LNCaP clone FGC (cell line): ENCODE data around the gene CDC14B.

ENCODE experiments used
- DNase-seq: peaks from one replicate; pipeline ENCODE4 v3.0.0-alpha.2; 2011; ENCODE audit warnings: low read depth
- H3K4me3 ChIP-seq: 2 replicates; pipeline ENCODE4 v1.5.1; 2011; ENCODE audit warnings: mild to moderate bottlenecking, low read depth, low read length, control low read depth
- TF ChIP-seq, protein P1 (sequence below): IDR thresholded peaks from 2 replicates; pipeline ENCODE4 v1.5.1; 2012; ENCODE audit warnings: mild to moderate bottlenecking; ENCODE audit not compliant: control insufficient read depth, insufficient read depth; ENCODE audit errors: extremely low read depth

Gene CDC14B

DNA sequence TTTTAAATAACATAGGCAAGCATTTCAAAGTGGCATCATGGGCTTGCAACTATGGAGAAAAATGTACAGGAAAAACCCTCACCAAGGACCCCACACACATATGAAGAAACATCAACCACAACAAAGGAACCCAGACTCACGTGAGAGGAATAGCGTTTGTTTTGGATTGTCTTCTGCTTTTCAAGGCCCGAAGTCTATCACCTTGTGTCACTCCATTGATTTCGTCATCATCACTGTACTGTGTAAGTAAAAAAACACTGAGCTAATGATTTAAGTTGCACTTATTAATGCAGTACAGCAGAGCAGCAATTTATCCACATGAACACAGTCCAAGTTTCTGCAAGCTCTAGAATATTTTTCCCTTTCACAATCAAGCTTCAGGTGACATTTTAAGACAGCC, 97.3 kb downstream of the CDC14B start:
- TF ChIP-seq, protein P1, sequence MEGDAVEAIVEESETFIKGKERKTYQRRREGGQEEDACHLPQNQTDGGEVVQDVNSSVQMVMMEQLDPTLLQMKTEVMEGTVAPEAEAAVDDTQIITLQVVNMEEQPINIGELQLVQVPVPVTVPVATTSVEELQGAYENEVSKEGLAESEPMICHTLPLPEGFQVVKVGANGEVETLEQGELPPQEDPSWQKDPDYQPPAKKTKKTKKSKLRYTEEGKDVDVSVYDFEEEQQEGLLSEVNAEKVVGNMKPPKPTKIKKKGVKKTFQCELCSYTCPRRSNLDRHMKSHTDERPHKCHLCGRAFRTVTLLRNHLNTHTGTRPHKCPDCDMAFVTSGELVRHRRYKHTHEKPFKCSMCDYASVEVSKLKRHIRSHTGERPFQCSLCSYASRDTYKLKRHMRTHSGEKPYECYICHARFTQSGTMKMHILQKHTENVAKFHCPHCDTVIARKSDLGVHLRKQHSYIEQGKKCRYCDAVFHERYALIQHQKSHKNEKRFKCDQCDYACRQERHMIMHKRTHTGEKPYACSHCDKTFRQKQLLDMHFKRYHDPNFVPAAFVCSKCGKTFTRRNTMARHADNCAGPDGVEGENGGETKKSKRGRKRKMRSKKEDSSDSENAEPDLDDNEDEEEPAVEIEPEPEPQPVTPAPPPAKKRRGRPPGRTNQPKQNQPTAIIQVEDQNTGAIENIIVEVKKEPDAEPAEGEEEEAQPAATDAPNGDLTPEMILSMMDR = no peak
- DNase-seq = no peak
- H3K4me3 ChIP-seq = no peak overlapping the region

GRCh38 chr9:96519787-96520186, 99.9 kb downstream of the CDC14B start:
- no peak for DNase-seq
- H3K4me3 ChIP-seq = no peak overlapping the region
- TF ChIP-seq, protein P1 = no peak

DNA sequence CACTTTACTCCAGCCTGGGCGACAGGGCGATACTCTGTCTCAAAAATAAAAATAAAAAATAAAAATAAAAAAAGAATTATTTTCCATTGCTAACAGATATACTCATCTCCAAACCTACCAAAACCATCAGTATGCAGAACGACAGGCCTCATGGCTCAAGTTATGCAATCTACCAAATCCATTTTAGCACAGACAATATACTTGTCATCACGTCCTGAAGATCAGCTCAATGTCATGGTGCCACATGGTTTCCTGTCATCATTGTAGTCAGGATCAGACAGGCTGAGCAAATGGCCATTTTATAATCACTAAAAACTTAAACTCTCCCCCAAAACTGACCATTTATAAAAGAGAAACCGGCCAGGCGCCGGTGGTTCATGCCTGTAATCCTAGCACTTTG, 100.5 kb downstream of the CDC14B start:
- no peak for DNase-seq
- no peak overlapping the region for H3K4me3 ChIP-seq
- TF ChIP-seq, protein P1 = no peak

DNA sequence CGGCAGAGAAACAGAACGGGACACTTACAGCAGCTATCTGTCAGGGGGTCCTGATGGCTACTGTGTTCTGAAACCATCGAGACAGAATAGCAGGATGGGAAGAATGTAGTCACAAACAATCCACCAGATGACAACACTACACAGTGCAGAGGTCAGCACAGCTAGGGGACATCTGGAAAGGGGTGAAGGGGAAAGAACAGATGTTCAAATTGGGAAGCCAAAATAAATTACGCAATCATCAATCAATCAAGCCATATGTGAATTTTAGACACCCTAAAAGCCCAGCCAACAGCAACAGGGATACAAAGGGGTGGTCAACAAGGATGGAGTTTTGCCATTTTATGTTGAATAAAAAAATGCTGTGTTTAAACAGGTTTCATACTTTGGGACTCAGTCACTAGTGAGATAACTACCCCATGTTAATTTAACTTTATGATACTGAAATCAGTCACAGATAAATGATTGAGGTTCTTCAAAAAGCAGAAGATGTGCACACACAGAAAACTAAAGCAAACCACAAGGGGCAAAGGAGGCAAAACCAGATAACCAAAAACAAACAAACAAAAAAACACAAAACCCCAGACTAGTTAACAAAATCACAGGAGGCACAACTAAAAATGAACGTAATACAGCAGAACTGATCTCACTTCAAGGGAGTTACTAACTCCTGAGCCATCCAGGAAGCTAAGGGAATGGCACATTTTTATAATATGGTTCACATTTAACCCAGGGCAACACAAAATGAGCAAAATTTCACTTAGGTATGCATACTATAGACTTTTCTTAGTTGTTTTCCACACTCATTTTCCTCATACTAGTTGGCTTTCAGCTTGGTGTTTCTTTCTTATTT, 103.8 kb downstream of the CDC14B start:
- TF ChIP-seq, protein P1 = no peak
- H3K4me3 ChIP-seq = no peak overlapping the region
- DNase-seq = no peak

DNA sequence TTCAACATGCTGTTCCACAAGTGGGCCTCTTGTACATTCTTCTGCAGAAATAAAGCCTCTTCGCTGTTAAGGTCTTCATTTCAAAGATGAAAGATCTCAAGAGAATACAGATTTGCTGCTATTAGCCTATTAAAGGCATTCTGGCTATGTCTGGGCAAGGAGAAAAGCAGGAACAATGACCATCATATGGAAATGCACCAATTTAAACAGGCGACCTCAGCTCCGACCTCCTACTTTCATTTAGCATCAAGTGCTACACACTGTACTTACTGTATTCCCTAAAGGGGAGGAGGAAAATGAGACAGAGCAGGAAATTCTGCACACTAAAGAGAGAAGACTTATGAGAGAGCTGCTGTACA, 104.9 kb downstream of the CDC14B start:
- DNase-seq = no peak
- no peak overlapping the region for H3K4me3 ChIP-seq
- TF ChIP-seq, protein P1 = no peak

DNA sequence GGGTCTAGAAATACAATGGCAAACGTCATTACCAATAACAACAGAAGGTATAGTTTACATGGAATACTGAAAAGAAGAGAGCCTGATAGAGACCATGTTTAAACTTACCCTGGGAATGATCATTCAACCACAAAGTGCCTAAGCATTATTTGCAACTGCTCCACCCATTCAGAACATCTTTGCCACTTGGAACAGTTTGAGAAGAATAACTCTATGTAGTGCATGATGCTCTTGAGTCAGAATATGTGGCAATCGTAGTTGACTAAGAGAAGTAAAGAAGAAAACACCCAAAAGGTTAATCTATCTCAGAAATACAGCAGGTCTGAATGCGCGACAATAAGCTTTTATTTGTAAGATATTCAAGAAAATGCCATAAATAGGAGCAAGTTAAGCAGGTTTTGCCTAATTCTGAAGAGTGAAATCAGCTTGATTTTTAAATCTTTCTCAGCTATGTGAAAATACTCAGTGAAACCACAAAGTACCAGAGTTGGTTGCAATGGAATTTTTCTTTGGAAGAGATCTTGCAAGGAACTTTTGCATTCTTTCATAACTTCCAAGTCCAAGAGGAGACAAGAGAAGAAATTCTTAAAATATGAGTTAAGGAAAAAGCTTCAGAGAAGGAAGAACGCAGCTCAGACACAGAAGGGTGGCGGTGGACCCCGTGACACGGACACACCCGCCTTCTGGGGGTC, 105.4 kb downstream of the CDC14B start:
- H3K4me3 ChIP-seq = no peak overlapping the region
- DNase-seq = no peak
- TF ChIP-seq, protein P1 = no peak
